Colonic mucosa (tissue), 4 donors: Measurements from ENCODE around the gene BAG3. TPM values are rescaled to one million over a fixed set of nuclear protein-coding genes. Genes with fewer than 3 reads are reported as not detected.

Source experiments
- DNase-seq: peaks from one replicate; pipeline ENCODE4 v3.0.0-alpha.2; 2020
- H3K27ac ChIP-seq: fragments of 200-600 bp; one replicate; pipeline ENCODE4 v1.8.0; 2021
- H3K27me3 ChIP-seq: fragments of 200-600 bp; one replicate; pipeline ENCODE4 v1.8.0; 2021
- H3K36me3 ChIP-seq: fragments of 200-600 bp; one replicate; pipeline ENCODE4 v1.8.0; 2021
- H3K4me1 ChIP-seq: fragments of 200-600 bp; one replicate; pipeline ENCODE4 v1.8.0; 2021; ENCODE audit warnings: mild to moderate bottlenecking
- H3K4me3 ChIP-seq: fragments of 200-600 bp; one replicate; pipeline ENCODE4 v1.8.0; 2021
- H3K9ac ChIP-seq, 2 donors: one replicate each; pipeline ENCODE4 v1.7.0; 2013; ENCODE audit warnings: control low read depth in 2 of 2, low read depth in 2 of 2, low read length in 2 of 2
- H3K9me3 ChIP-seq: fragments of 200-600 bp; one replicate; pipeline ENCODE4 v1.8.0; 2021
- intact Hi-C: fragments of 100-400 bp; cut with DNase I; formaldehyde crosslinking; loops from one replicate; pipeline ENCODE4 v1.14.1; 2022
- total RNA-seq, 2 donors: library from RNA; stranded (reverse); fragmentation: NEBNext Ultra II Directional in 1 of 2; extraction: Animal tissue kit (Norgen Biotek cat#: 25700) in 1 of 2; gene quantifications; one replicate each; pipeline ENCODE4 v1.2.1, GENCODE V29; 2021
- TF ChIP-seq, protein P1 (sequence below): fragments of 200-600 bp; IDR thresholded peaks from one replicate; pipeline ENCODE4 v1.8.0; 2022; ENCODE audit warnings: antibody characterized with exemption, mild to moderate bottlenecking
- donor health status: healthy.
- donor health status: DM: no; HTN: no; CAD: no.
- donor health status: DM: no; HTN: no; CAD: no.

BAG3 gene
- total RNA-seq, 2 donors from 2014 or later, result 30.4 to 48.9 TPM

DNA sequence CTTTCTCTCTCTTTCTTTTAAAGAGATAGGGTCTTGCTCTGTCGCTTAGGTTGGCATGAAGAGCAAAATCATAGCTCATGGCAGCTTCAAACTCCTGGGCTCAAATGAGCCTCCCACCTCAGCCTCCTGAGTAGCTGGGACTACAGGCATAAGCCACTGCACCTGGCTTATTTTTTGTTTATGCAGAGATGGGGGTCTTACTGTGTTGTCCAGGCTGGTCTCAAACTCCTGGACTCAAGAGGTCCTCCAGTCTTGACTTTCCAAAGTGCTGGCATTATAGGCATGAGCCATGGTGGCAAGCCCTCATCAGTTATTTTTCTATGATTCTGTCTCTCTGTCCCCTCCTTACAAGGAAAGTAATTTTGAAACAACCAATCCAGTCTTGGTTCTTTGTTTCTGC is 1.1 kb upstream of the BAG3 start:
- H3K4me3 ChIP-seq, result no peak overlapping the region
- H3K36me3 ChIP-seq, result no peaks in the 10 kb centered on the region
- TF ChIP-seq, protein P1, sequence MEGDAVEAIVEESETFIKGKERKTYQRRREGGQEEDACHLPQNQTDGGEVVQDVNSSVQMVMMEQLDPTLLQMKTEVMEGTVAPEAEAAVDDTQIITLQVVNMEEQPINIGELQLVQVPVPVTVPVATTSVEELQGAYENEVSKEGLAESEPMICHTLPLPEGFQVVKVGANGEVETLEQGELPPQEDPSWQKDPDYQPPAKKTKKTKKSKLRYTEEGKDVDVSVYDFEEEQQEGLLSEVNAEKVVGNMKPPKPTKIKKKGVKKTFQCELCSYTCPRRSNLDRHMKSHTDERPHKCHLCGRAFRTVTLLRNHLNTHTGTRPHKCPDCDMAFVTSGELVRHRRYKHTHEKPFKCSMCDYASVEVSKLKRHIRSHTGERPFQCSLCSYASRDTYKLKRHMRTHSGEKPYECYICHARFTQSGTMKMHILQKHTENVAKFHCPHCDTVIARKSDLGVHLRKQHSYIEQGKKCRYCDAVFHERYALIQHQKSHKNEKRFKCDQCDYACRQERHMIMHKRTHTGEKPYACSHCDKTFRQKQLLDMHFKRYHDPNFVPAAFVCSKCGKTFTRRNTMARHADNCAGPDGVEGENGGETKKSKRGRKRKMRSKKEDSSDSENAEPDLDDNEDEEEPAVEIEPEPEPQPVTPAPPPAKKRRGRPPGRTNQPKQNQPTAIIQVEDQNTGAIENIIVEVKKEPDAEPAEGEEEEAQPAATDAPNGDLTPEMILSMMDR, result no peak
- intact Hi-C loops, result loop anchor here (5.0 kb wide), 1 partner anchor 53 kb away; the partner anchor contains the start of gene TIAL1
- H3K9ac ChIP-seq, result no peak overlapping the region
- H3K27me3 ChIP-seq, result no peaks in the 10 kb centered on the region
- no peak overlapping the region for H3K27ac ChIP-seq
- no peaks in the 10 kb centered on the region for H3K9me3 ChIP-seq
- no peak for DNase-seq
- no peaks in the 10 kb centered on the region for H3K4me1 ChIP-seq

DNA sequence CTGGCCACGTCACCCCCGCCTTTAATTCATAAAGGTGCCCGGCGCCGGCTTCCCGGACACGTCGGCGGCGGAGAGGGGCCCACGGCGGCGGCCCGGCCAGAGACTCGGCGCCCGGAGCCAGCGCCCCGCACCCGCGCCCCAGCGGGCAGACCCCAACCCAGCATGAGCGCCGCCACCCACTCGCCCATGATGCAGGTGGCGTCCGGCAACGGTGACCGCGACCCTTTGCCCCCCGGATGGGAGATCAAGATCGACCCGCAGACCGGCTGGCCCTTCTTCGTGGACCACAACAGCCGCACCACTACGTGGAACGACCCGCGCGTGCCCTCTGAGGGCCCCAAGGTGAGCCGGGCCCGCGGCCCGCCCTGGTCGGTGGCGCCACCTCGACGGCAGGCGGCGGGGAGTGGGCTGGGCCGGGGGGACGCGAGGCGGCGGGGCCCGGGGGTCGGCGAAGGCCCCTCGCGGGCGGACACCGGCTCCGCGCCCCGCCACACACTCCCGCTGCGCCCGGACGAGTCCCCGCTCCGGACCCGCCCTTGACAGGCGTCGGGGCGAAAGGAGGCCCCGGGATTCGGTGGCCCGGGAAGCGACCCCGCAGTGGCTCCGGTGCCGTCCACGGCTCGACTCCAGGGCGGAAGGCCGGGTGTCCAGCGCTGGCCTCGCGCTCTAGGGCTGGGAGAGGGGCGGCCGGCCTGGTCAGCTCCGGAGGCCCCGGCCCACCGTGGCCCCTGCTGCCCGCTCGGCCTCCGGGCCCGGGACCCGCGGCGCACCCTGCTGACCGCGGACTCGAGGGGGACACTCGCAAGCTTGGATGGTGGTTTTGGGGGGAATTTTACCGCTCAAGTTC is 557 bp downstream of the BAG3 start:
- no peaks in the 10 kb centered on the region for H3K36me3 ChIP-seq
- no peaks in the 10 kb centered on the region for H3K9me3 ChIP-seq
- DNase-seq, result peak; percentile 39
- TF ChIP-seq, protein P1, result no peak
- H3K4me3 ChIP-seq, result peak overlapping the region; percentile 91
- peak overlapping the region; percentile 96 for H3K27ac ChIP-seq
- intact Hi-C loops, result loop anchor here (5.0 kb wide), 1 partner anchor 54 kb away; the partner anchor contains the start of gene TIAL1
- peak overlapping the region; percentile 74 to 99 for H3K9ac ChIP-seq
- H3K4me1 ChIP-seq, result no peaks in the 10 kb centered on the region
- no peaks in the 10 kb centered on the region for H3K27me3 ChIP-seq

DNA sequence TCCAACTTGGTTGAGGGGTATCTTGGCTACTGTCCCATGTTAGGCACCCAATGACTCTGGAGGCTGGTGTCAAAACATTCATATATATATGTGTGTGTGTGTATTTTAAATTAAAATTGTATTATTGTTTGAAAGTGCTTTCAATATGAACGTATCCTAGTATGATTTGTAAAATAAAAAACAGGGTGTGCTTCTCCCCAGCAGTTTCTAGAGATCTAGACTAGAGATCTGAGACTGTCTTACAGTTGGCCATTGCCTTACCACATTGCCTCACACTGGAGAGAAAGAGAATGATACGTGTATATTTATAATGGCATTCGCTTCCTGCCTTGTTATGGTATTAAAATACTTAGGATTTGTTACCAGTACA is 1.2 kb downstream of the BAG3 start:
- TF ChIP-seq, protein P1, result peak; percentile 25
- peak; percentile 29 for DNase-seq
- Histone ChIP-seq H3K4me1 (no peaks in the 10 kb centered on the region), H3K27ac (peak overlapping the region; percentile 96), H3K36me3 (no peaks in the 10 kb centered on the region), H3K27me3 (no peaks in the 10 kb centered on the region), H3K9ac (peak overlapping the region; percentile 74 to 99), H3K4me3 (peak overlapping the region; percentile 91), H3K9me3 (no peaks in the 10 kb centered on the region)
- intact Hi-C loops, result loop anchor here (5.0 kb wide), 1 partner anchor 55 kb away; the partner anchor contains the start of gene TIAL1

DNA sequence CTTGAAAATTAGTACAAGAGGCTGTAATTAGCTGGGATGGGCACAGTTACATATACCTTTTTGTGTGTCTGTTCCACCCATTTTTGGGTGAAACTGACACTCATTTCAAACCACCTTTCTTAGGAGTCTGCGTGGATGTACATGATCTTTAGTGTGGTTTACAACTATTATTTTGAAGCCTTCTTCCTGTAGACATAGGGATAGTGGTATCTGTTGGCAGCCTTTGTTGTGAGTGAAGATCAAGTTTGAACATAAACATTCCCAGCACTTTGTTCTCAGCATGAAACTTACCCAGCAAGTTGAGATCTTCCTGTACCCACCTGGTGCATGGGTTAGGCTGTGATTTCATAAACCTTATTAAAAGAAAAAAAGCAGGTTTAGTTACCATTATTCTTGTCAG is 2.0 kb downstream of the BAG3 start:
- H3K4me3 ChIP-seq, result peak overlapping the region; percentile 91
- H3K9ac ChIP-seq, result peak overlapping the region in 1 of 2 donors; percentile 57
- H3K4me1 ChIP-seq, result no peaks in the 10 kb centered on the region
- TF ChIP-seq, protein P1, result no peak
- no peaks in the 10 kb centered on the region for H3K27me3 ChIP-seq
- peak overlapping the region; percentile 96 for H3K27ac ChIP-seq
- intact Hi-C loops, result loop anchor here (5.0 kb wide), 1 partner anchor 56 kb away; the partner anchor contains the start of gene TIAL1
- no peaks in the 10 kb centered on the region for H3K9me3 ChIP-seq
- DNase-seq, result no peak
- H3K36me3 ChIP-seq, result no peaks in the 10 kb centered on the region

DNA sequence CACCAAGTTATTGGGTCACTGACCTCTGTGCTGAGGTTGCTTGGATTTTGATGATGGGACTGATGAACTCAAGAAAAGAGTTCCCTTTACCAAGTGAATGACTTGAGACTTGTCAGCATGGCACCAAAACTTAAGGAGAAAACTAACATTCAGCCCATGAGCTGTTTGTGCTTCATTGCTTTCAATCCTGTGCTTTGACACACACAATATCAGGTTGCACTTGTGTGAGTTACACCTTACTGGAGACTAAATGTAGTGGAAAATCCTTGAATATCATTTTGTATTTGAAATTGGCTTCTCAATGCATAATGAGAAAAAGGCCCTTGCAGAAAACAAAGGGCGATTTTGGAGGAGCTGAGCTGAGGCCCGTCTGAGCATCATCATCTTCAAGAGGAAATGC is 2.7 kb downstream of the BAG3 start:
- H3K27ac ChIP-seq, result peak overlapping the region; percentile 96
- TF ChIP-seq, protein P1, result no peak
- H3K4me1 ChIP-seq, result no peaks in the 10 kb centered on the region
- DNase-seq, result no peak
- no peaks in the 10 kb centered on the region for H3K9me3 ChIP-seq
- H3K36me3 ChIP-seq, result no peaks in the 10 kb centered on the region
- no peaks in the 10 kb centered on the region for H3K27me3 ChIP-seq
- intact Hi-C loops, result loop anchor here (5.0 kb wide), 1 partner anchor 57 kb away; the partner anchor contains the start of gene TIAL1
- peak overlapping the region in 1 of 2 donors; percentile 57 for H3K9ac ChIP-seq
- no peak overlapping the region for H3K4me3 ChIP-seq
